GM12864 (cell line): ENCODE results near the gene MRRF.
A peak's percentile ranks its signal among the peaks of the same experiment; 100 is the strongest.
"Not testable (repeated sequence)": the region's sequence is repeated elsewhere in the genome, so short reads cannot be mapped to it uniquely, and the experiment has no call there.

Source experiments
- DNase-seq: peaks from one replicate; pipeline ENCODE4 v3.0.0-alpha.2; 2011; ENCODE audit warnings: low read depth
- H3K4me3 ChIP-seq: 2 replicates; pipeline ENCODE4 v1.5.1; 2011; ENCODE audit warnings: mild to moderate bottlenecking, low read depth, low read length, control low read depth
- TF ChIP-seq, protein P1 (sequence below): IDR thresholded peaks from 2 replicates; pipeline ENCODE4 v1.5.1; 2011; ENCODE audit warnings: low read depth, mild to moderate bottlenecking, moderate library complexity, low read length, control low read depth, inconsistent platforms; ENCODE audit errors: missing control alignments

The MRRF gene

DNA sequence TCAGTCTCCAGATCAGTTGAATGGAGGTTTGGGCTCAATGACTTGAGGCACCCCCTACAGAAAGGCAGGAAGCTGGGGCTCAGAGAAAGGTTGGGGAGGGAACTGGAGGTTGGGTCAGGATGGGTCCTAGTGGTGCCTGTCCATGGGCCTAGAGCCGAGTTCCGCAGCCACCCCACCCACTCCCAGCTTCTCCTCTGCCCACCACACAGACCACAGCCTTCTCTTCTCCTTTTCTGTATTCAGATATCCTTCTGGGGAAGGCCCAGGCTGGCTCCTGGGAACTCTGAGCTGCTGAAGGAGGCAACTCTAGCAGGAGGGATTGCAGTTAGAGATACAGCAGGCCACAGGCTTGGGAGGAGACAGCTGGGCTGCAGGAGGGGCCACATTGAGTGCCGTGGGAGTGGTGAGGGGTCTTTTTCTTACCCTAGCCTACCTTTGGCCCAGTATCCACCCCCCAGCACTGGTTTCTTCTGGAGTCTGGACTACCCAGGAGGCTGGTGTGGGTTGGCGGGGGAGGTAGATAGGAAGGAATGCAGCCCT is 90.7 kb downstream of the MRRF start:
- no peak overlapping the region for H3K4me3 ChIP-seq
- TF ChIP-seq, protein P1, sequence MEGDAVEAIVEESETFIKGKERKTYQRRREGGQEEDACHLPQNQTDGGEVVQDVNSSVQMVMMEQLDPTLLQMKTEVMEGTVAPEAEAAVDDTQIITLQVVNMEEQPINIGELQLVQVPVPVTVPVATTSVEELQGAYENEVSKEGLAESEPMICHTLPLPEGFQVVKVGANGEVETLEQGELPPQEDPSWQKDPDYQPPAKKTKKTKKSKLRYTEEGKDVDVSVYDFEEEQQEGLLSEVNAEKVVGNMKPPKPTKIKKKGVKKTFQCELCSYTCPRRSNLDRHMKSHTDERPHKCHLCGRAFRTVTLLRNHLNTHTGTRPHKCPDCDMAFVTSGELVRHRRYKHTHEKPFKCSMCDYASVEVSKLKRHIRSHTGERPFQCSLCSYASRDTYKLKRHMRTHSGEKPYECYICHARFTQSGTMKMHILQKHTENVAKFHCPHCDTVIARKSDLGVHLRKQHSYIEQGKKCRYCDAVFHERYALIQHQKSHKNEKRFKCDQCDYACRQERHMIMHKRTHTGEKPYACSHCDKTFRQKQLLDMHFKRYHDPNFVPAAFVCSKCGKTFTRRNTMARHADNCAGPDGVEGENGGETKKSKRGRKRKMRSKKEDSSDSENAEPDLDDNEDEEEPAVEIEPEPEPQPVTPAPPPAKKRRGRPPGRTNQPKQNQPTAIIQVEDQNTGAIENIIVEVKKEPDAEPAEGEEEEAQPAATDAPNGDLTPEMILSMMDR: no peak
- no peak for DNase-seq

DNA sequence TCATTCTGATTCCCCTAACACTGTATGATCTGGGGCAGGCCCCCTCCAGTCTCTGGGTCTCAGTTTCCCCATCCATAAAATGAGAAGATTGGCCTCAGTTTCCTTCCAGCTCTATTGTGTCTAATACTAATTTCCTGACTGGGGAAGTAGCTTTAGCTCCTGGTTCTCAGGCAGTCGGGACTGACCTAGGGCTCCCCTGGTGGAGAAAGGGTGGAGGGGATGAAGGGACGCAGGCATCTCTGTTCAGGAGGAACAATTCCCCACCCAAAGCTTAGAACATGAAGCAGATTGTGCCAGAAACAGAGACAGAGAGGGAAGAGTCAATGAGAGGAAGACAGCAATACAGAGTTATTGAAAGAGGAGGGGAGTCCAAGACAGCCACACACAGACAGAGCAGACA is 91.9 kb downstream of the MRRF start:
- no peak overlapping the region for H3K4me3 ChIP-seq
- DNase-seq: no peak
- TF ChIP-seq, protein P1: peak; percentile 47

DNA sequence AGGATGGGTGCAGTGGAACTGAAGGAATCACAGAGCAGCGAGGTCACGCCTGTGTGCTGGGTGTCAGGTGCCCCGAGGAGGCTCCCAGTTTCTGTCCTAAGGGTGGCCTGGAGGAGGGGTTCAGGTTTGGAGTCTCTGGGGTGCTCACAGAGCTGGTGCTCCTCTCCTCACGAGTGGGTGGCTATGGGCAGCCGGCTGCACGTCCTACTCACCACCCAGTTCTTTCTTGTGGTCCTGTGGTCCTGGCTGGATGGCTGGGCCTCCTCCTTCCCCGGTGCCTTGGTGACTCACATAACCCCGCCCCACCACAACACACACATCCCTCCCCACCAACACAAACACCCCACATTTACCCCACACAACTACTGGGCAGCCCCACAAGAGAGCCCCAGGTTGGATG is 96.2 kb downstream of the MRRF start:
- TF ChIP-seq, protein P1: no peak
- H3K4me3 ChIP-seq: no peak overlapping the region
- no peak for DNase-seq

DNA sequence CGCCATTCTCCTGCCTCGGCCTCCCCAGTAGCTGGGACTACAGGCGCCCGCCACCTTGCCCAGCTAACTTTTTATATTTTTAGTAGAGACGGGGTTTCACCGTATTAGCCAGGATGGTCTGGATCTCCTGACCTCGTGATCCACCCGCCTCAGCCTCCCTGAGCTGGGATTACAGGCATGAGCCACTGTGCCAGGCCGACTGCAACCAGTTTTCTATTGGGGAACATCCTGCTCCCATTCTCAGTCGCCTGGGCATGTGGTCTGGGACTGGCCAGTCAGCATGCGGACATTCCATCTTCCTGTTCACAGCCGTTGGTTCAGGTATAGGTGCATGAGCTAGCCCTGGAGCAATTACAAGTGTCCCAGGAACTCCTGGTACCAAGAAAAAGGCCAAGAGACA is 98.4 kb downstream of the MRRF start:
- H3K4me3 ChIP-seq, DNase-seq: not testable (repeated sequence)

DNA sequence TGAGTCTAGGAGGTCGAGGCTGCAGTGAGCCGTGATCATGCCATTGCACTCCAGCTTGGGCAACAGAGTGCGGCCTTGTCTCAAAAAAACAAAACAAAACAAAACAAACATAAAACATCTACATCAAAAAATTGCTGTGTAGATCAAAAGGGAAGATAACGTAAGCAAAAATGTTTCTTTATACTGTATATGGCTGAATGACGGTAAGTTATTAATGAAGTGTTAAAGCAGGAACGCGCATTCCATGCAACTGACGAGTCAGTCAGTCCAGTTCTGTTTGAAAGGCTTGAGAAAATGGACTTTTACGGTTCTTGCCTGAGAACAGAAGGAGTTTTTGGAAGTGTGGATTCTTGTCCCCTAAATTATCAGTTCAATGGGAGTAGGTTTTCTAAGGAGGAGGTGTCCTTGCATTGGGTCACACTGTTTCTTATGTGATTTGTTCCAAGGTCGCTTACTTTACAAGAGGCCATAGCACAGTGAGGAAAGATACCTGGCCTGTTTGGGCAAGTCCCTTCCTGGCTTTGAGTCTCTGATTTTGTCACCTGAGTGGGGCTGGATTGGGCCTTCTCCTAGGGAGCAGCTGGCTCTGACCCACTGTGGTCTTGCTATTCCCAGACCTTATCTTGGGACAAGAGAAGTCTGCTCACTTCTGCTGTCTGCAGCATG is 99.6 kb downstream of the MRRF start:
- H3K4me3 ChIP-seq: no peak overlapping the region
- TF ChIP-seq, protein P1: no peak
- DNase-seq: no peak

DNA sequence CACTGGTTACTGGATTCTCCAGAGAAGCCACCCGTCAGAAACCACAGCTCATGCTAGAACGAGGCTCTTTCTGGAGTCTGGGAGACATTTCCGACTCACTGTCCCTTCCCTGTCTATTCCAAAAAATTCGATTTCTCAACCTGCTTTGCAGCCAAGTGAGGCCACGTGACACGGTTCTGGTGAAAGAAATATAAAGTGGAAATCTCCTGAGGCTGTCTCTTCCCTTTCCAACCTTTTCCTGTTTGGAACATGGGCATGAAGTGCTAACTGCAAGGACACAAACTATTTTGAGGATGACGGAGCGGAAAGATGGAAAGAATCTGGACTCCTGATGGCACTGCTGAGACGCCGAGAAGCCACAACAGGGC is 100.1 kb downstream of the MRRF start:
- TF ChIP-seq, protein P1: no peak
- no peak overlapping the region for H3K4me3 ChIP-seq
- DNase-seq: no peak

DNA sequence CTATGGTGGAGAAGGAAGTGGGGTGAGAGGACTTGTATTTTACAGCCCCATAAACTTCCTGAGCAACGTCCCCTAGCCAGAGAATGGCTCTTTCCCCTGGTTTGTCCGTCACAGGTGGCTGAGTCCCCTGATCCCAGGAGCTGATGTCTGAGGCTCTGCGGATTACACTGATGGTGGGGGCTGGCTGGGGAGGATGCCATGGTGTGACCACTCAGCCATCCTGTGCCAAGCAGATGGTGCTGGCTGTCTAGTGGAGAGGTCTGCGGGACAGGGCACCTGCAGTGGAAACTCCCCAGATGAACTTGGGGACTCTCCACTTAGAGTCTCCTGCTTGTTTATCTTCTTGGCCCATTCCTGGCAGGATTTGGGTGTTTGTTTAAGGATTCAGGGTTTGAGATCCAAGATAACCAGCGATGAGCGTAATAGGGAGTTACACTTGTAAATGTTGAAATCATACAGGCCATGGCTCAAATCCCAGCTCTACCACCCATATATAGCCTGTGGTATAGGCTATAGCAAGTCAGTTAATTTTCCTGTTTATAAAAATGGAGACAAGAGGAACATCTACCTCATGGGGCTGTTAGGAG is 101.5 kb downstream of the MRRF start:
- TF ChIP-seq, protein P1: no peak
- no peak for DNase-seq
- no peak overlapping the region for H3K4me3 ChIP-seq
